Activated CD8-positive, alpha-beta T cell treated with anti-CD3 and anti-CD28 coated beads for 36 hours (primary cell): ENCODE measurements around the gene ENTPD5. TPM values are rescaled to one million over a fixed set of nuclear protein-coding genes. Genes with fewer than 3 reads are reported as not detected.

ENCODE experiments used
- ATAC-seq: fragments of 200-7000 bp; cut with Tn5 transposase; one replicate; pipeline ENCODE4 v1.10.0; 2021; ENCODE audit warnings: mild to moderate bottlenecking, moderate library complexity
- CTCF ChIA-PET: fragments of 350-600 bp; sonication (Branson Sonifier 250); formaldehyde crosslinking; loops from one replicate; lab custom pipeline; 2021; ENCODE audit warnings: antibody characterized with exemption; lab: Charles Lee
- POLR2A ChIA-PET: fragments of 350-600 bp; sonication (Branson Sonifier 250); formaldehyde crosslinking; loops from one replicate; lab custom pipeline; 2021; ENCODE audit warnings: antibody characterized with exemption; lab: Charles Lee
- DNase-seq: peaks from one replicate; pipeline ENCODE4 v3.0.0-alpha.2; 2020
- H3K27ac Mint-ChIP-seq: one replicate; pipeline ENCODE4 v1.8.0; 2021; ENCODE audit warnings: mild to moderate bottlenecking, mixed read lengths
- H3K27me3 Mint-ChIP-seq: one replicate; pipeline ENCODE4 v1.8.0; 2021; ENCODE audit warnings: mixed read lengths
- H3K36me3 Mint-ChIP-seq: one replicate; pipeline ENCODE4 v1.8.0; 2021; ENCODE audit warnings: low read depth, mixed read lengths
- H3K4me1 Mint-ChIP-seq: one replicate; pipeline ENCODE4 v1.8.0; 2021; ENCODE audit warnings: low read depth, mixed read lengths
- H3K4me3 Mint-ChIP-seq: one replicate; pipeline ENCODE4 v1.8.0; 2021; ENCODE audit warnings: mild to moderate bottlenecking, moderate library complexity, mixed read lengths
- H3K9me3 Mint-ChIP-seq: one replicate; pipeline ENCODE4 v1.8.0; 2021; ENCODE audit warnings: mixed read lengths
- CTCF ChIP-seq: fragments of 200-600 bp; IDR thresholded peaks from one replicate; pipeline ENCODE4 v1.8.0; 2022; ENCODE audit warnings: antibody characterized with exemption, mild to moderate bottlenecking
- intact Hi-C: fragments of 100-400 bp; cut with micrococcal nuclease; formaldehyde crosslinking; loops from one replicate; pipeline ENCODE4 v1.10.0; 2022
- total RNA-seq, 2 experiments: library from RNA; stranded (reverse); gene quantifications; one replicate each; pipeline ENCODE4 v1.2.3, GENCODE V29; 2021

The ENTPD5 gene
- total RNA-seq, 2 experiments from 2014 or later = 11.9 to 13.9 TPM

GRCh38 chr14:74038020-74038859 lies 19.2 kb upstream of the ENTPD5 start:
- ATAC-seq (no peak), DNase-seq (no peak)
- H3K27me3 Mint-ChIP-seq = no peaks in the 10 kb centered on the region
- peak; percentile 81 for TF ChIP-seq CTCF
- H3K36me3 Mint-ChIP-seq = no peaks in the 10 kb centered on the region
- POLR2A ChIA-PET = no interaction called here
- CTCF ChIA-PET = interaction anchor here (0.9 kb wide), 1 partner anchor 96 kb away, joined by 5 read pairs; no protein-coding TSS in a partner anchor
- H3K4me1 Mint-ChIP-seq = no peaks in the 10 kb centered on the region
- intact Hi-C loops = loop anchor here (10.0 kb wide), 1 partner anchor 73 kb away; no protein-coding TSS in a partner anchor
- no peak overlapping the region for H3K27ac Mint-ChIP-seq
- H3K4me3 Mint-ChIP-seq = no peak overlapping the region
- no peaks in the 10 kb centered on the region for H3K9me3 Mint-ChIP-seq

- Mint-ChIP-seq H3K4me3 (no peak overlapping the region), H3K36me3 (no peaks in the 10 kb centered on the region), H3K9me3 (no peaks in the 10 kb centered on the region), H3K27me3 (no peaks in the 10 kb centered on the region), H3K27ac (no peak overlapping the region), H3K4me1 (no peaks in the 10 kb centered on the region)
- intact Hi-C loops = loop anchor here (10.0 kb wide), 1 partner anchor 71 kb away; no protein-coding TSS in a partner anchor
- ATAC-seq (no peak), DNase-seq (no peak)
- POLR2A ChIA-PET = interaction anchor here (0.9 kb wide), 1 partner anchor 458 kb away, joined by 3 read pairs; the partner anchor contains the start of genes ISCA2 and NPC2
- TF ChIP-seq CTCF = no peak
- CTCF ChIA-PET = interaction anchor here (0.6 kb wide), 1 partner anchor 60 kb away, joined by 3 read pairs; no protein-coding TSS in a partner anchor
Measured at GRCh38 chr14:74035556-74035955, 16.5 kb upstream of the ENTPD5 start.

- DNase-seq = no peak
- H3K4me3 Mint-ChIP-seq = no peak overlapping the region
- intact Hi-C loops = loop anchor here (10.0 kb wide), 1 partner anchor 70 kb away; no protein-coding TSS in a partner anchor
- no peak for ATAC-seq
- ChIA-PET POLR2A (no interaction called here), CTCF (no interaction called here)
- TF ChIP-seq CTCF = no peak
- H3K27me3 Mint-ChIP-seq = no peaks in the 10 kb centered on the region
- H3K9me3 Mint-ChIP-seq = no peaks in the 10 kb centered on the region
- no peaks in the 10 kb centered on the region for H3K4me1 Mint-ChIP-seq
- no peaks in the 10 kb centered on the region for H3K36me3 Mint-ChIP-seq
- no peak overlapping the region for H3K27ac Mint-ChIP-seq
Measured at GRCh38 chr14:74034572-74034971, 15.5 kb upstream of the ENTPD5 start.

GRCh38 chr14:74029136-74029535 lies 10.0 kb upstream of the ENTPD5 start:
- Mint-ChIP-seq H3K4me3 (no peak overlapping the region), H3K27ac (no peak overlapping the region), H3K4me1 (no peaks in the 10 kb centered on the region), H3K27me3 (no peaks in the 10 kb centered on the region), H3K9me3 (no peaks in the 10 kb centered on the region), H3K36me3 (no peaks in the 10 kb centered on the region)
- intact Hi-C loops = no loop called here
- ChIA-PET CTCF (interaction anchor here (0.8 kb wide), 1 partner anchor 93 kb away, joined by 3 read pairs; no protein-coding TSS in a partner anchor), POLR2A (no interaction called here)
- DNase-seq (no peak), ATAC-seq (no peak)
- TF ChIP-seq CTCF = no peak

GRCh38 chr14:74022346-74022745 lies 3.3 kb upstream of the ENTPD5 start:
- H3K27me3 Mint-ChIP-seq = no peaks in the 10 kb centered on the region
- intact Hi-C loops = no loop called here
- ATAC-seq (no peak), DNase-seq (no peak)
- ChIA-PET POLR2A (no interaction called here), CTCF (interaction anchor here (0.7 kb wide), 1 partner anchor 70 kb away, joined by 3 read pairs; no protein-coding TSS in a partner anchor)
- H3K4me1 Mint-ChIP-seq = peaks cover 11% of the 10 kb centered on the region
- no peaks in the 10 kb centered on the region for H3K9me3 Mint-ChIP-seq
- no peak for TF ChIP-seq CTCF
- H3K4me3 Mint-ChIP-seq = no peak overlapping the region
- no peaks in the 10 kb centered on the region for H3K36me3 Mint-ChIP-seq
- no peak overlapping the region for H3K27ac Mint-ChIP-seq
